NCI-H1105 (cell line): Measurements from ENCODE around the gene NACC2.

Experiments used
- DNase-seq: peaks from one replicate; lab custom pipeline; 2025; lab: John Stamatoyannopoulos, UW

NACC2 gene

DNA sequence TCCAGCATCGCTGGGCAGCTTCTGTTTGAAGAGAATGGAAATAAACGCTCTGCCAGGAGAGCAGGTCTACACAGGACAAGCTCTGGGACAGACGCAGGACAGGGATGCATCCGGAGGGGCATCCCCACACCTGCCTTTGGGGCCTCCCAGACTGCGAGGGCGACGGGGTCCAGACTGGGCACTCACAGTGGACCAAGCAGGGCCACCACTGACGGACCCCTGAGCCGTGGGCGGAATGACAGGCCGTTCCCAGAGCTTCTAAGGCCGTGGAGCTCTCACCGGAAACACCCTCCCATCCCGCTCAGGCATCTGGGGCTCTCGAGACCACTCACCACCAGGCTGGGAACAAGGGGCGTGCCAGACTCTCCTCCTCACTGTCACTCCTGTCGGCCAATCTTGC, 34.1 kb upstream of the NACC2 start:
- DNase-seq, result no peak

DNA sequence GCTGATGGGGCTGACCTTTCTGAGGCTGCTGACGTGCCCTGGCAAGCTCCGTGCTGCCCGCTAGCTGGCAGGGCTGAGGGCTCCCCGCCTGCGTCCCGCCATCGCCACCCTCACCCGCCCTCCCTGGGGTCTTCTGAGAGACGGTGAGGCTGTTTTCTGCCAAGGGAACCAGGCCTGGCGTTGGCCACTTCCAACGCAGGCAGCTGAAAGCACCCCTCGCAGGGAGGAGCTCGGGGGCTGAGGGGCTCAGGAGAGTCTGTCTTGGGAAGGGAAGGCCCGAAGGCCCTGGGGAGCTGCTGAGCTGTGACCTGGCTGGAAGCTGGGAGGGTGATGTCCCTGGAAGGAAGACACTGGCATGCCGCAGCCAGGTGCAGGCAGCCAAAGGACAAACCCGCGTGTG, 33.3 kb upstream of the NACC2 start:
- no peak for DNase-seq

DNA sequence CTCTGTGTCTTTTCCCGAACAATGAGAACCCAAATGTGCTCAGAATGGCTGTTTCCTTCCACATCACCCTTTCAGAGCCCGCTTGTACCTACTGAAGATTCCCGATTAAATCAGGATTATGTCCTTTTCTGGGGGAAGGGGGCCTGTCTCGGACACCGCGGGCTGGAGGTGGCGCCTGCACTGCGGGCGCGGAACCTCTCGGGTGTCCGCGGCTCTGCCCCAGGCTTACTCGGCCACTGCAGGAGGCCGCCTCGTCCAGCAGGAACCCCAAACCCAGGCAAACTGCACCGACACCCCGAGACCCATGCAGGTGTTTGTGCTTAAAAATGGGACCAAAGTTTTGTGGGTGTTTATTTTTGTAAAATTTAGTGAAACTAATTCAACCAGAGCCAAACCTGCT, 32.2 kb upstream of the NACC2 start:
- DNase-seq, result no peak

DNA sequence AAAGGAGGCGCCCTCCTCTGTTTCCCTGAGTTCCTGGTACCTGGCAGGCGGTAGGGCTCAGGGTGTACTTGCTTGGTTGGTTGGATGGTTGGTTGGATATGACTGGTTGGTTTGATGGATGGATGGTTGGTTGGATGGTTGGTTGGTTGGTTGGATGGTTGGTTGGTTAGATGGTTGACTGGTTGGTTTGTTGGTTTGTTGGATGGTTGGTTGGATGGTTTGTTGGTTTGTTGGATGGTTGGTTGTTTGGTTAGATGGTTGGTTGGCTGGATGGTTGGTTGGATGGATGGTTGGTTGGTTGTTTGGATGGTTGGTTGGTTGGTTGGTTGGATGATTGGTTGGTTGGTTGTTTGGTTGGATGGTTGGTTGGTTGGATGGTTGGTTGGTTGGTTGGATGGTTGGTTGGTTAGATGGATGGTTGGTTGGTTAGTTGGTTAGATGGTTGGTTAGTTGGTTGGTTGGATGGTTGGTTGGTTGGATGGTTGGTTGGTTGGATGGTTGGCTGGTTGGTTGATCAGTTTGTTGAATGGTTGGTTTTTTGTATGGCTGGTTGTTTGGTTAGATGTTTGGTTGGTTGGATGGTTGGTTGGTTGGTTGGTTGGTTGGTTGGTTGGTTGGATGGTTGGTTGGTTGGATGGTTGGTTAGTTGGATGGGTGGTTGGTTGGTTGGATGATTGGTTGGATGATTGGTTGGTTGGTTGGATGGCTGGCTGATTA, 30.0 kb upstream of the NACC2 start:
- DNase-seq, result no peak

DNA sequence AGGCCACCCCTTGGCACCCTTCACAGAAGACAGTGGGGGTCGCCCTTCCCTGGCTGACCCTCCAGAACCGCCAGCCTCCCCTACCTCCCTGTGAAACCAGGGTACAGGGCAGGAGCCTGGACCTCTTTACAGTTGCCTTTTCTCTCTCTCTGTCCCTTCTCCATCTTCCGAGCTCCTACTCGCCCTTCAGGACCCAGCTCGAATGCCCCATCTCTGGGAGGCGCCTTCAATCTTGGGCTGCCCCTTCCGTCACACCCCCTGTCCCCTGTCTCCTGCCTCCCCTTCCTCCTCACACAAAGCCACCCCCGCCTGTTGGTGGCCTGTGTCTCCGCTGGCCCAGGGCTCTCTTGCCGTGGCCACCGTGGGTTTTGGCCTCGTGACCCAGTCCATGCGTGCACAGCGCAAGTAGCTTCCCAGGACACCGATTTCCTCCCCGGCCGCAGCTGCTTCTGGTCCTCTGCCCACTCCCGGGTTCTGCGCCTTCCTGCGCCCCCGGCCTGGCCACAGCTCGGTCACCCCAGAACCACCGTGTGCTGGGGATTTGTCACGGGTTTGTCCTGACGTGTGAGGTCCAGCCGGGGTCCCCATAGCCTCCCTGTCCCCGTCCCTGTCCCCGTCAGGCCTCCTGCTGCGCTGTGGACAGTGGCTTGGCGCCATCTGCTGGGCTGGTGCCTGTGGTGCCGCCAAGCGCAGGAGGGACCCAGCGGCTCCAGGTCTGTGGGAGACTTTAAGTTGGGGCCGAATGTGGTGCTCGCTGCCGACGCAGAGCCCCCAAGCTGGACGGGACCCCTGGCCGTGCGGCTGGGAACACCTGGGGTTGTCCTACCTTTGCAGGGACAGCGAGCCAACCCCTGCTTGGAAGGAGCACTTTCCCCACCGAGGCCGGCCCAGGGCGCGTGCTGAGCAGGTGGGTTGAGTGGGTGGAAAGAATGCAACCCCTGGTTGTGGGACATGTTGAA, 27.6 kb upstream of the NACC2 start:
- DNase-seq, result peak; percentile 32

DNA sequence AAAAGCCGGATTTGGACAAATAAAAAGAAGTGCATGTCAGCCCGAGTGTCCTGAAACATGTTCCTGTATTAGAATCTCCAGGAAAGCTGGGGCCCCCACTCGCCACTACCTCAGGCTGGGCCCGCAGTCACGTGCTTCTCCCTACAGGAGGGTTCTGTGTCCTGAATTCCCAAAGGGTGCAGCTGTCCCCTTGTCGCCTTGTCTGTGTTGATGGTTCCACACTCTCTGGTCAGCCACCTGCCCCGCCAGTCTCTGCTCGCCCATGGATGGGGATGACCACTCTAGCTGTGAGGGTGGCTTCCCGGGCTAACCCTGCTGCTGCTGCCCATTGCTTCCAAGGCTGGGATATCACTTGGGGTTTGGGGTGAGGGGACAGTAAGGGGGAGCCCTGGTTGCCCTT, 26.7 kb upstream of the NACC2 start:
- DNase-seq, result no peak

DNA sequence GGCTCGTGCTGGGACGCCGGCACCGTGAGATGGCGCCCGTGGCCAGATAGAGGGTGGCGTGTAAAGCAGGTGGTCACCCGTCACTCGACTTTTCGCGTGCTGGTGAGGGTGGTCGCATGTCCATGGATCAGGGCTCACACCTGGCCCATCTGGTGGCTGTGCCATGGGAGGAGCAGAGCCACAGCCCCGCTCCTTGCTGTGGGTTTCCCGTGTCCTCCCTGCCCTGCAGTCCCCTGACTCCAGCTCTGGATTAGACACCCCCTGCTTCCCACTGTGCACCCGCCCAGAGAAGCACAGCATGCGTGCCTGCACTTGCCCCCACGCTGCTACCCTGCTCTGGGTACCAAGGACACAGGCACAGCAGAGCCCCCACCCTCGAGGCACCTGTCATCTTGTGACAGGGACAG, 25.4 kb upstream of the NACC2 start:
- no peak for DNase-seq

DNA sequence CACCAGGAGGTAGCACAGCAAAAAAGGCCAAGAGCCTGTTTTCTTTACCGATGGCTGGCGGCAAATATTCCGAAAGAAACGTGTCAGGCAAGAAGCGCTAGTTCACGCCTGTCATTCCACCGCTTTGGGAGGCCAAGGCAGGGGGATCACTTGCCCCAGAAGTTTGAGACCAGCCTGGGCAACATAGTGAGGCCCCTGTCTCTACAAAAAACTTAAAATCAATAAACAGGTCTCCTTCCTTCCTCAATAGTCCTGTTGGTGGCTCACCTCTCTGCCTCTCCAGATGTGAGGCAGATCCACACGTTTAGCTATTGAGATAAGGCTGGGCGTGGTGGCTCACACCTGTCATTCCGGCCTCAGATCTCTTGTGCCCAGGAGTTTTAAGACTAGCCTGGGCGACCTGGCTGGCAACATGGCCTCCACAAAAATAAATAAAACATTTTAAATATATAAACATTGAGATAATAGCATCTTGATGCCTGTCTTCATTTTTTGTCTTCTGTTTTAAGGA, 24.8 kb upstream of the NACC2 start:
- no peak for DNase-seq

DNA sequence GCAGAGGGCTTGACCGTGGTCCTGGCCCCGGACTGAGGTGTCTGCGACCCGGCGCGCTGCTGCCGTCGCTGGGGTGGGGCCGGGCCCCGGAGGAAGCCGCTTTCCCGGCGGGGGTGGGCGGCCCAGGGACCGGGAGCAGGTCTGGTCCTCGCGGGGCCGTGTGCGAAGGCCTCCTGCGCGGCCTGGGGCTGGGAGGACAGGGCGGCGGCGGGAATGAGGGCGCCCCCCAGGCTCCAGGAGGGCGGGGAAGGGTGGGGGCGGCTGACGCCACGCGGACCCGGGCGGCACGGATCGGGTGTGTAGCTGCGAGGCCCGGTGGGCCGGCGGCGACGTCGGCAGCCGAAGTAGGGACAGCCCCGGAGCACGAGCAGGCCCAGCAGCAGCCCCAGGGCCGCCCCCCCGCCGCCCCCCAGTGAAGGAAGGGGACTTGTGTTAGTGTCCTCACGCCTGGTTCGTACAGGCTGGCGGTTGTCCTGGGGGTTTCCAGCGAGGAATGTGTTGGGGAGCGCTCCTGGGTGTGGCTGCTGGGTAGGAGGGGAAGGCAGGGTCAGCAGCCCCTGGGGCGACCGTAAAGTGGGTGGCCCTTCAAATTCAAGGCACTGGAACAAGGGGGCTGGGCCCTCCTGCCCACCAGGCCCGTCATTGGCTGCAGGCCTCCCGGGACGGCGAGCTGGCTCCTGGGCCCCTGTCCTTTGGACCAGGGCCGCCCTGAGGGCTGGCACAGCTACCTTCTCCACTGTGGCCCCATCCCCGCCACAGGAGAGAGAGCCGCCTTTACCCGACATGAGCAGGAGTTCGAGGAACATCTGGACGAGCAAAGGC, 24.2 kb upstream of the NACC2 start:
- no peak for DNase-seq

DNA sequence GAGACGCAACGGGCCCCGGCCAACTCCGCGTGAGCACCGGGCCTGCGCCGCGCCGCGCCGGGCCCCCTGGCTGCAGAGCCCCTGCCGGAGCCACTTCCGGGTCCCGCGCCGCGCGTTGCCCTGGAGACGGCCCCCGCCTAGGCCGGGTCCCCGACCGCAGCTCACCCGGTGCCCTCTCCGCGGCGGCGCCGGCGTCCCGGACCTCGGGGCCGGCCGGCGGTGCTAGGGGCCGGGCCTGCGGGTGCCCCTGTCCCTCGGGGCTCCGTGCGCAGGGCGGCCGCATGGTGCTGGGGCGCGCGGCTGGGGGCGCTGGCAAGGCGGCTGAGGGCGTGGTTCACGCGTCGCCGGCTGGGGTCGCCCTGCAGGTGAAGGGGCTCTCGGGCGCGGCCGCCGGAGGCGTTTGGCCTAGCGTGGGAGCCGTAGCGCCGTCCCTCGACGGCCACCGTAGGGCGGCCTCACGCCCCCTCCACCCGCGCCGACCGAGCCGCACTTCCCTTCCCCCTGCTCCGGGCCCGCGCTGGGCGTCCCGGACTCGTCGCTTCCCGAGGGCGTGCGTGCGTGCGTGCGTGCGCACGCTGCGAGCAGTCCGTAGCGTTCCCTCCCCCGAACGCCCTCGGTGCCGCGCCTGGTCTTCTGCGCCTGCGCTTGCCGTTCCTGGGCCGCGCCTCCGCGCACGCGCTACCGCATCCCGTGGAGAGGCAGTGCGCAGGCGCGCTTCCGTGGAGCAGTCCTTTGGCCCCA, 23.4 kb upstream of the NACC2 start, which contains the start of gene TMEM250:
Gene TMEM250, minus strand, starts transcription at position 556 of the 741 bp plus-strand sequence. CDS start 1,975 bp downstream, outside the sequence.
- peak; percentile 91 for DNase-seq

DNA sequence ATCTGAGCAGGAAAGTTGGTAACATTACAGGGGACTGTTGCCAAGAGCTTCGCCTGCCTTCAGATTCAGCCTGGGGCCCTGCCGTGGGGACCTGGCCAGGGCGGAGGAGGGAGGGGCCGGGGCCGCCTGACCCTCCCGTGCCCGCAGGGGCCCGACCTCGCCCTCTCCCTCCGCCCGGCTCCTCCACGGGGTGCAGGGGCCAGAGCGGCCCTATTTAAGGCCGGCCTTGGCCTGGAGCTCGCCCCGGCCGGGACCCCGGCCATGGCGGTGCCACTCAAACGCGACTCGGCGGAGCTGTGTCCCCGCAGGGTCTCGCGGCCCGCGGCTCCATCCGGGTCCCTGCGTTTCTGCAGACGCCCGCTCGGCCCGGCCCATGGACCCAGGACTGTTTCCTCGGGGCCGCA, 22.8 kb upstream of the NACC2 start:
- no peak for DNase-seq

DNA sequence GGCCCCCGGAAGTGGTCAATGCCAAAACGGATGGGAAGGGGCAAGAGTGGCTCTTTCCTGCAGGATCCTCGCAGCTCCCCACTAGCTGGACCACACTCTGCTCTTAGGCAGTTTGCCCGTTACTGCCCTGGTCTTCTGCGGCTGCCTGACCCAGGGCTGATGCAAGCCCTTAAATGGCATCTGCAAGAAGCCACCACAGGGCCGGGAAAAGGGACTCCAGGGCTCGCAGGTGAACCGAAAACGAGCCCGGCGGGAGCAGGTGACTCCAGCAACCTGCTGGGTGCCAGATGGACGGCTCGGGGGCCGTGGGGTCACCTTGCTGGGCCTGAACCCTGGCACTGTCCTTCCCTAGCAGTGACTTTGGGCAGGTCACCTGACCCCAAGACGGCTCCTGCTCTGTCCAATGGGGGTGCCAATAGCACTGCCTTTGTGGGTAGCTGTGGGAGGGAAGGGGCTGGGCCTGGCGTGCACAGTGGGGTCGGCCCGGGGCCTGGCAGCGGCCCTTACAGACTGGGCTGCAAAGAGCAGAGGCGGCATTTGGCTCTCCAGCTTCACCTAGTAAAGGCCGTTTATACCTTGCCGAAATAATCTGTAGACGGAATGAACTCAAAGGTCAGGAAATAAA, 22.3 kb upstream of the NACC2 start:
- no peak for DNase-seq

DNA sequence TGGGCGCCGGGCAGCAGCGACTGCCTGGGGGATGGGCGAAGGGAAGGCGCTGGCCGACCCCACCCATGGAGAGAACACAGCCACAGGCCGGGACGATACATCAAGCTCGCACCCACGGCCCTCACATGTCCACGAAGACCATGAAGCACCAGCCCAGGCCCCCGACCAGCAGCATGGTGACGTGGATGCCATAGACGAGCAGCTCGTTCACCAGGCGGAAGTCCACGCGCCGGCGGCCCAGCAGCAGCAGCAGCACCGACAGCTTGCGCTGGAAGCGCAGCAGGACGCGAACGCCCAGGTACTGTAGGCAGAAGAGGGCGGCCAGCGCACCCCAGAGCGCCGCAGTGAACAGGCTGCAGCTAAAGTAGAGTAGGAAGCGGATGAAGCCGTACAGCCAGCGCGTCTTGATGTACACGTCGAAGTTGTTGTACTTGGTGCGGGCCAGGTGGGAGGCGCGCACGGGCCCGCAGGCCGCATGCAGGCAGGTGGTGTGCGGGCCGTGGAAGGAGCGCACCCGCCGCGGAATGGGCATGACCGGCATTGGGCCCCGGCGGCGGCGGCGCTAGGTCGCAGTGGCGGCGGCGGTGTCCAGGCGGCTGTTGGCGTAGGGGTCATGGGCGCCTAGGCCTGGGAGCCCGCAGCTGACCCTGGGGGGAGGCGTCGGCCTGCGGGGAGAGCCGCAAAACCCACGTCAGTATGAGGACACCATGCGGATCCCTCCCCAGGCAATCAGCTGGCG, 21.4 kb upstream of the NACC2 start:
- DNase-seq, result no peak

DNA sequence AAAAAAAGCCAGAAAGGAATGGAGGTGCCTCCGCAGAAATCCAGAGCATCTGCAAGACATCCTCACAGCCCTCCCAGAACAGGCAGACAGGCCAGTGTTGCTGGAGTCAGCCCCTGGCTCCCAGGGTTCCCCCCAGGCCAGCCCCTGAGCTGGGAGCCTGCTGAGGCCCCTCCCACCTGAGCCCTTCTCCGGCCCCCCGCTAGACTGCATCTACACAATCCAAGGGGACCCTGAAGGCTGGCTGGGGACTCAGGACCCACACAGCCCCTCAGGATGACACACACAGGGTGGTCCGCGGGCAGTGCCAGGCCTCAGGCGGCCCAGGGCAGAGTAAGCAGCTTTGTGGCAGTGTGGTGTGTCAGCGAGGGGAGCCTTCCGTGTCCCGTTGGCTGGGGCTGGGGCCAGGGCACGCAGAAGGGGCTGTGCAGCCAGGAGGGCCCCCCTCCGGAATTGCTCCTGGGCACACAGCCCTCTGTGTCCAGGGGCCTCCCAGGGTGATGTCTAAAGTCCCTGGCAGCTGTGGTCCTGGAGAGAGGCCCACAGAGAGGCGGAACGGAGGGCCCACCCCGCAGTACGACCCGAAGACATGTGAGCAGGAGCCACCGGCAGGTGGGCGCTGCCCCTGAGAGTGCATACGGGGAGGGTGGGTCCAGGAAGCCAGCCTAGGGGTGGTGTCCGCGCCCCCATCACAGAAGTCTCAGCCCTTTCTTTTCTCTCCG, 20.7 kb upstream of the NACC2 start:
- no peak for DNase-seq

DNA sequence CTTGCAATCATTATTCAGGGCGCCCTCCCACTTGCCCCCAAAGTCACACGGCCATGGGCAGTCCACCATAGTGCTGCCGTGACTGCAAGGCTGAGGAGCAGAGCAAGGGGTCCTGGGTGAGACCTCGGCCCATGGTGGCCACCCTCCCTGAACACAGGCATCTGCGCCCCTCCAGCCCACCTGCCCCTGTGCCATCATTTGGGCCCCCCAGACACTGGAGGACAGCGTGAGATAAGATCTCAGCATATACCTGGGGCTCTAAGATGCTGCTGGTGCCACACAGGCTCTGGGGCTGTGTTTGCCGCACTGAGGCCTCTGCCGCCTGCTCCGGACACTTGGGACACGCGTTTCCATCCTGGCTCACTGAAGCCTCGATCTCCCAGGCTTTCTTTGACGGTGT, 20.1 kb upstream of the NACC2 start:
- DNase-seq, result no peak

DNA sequence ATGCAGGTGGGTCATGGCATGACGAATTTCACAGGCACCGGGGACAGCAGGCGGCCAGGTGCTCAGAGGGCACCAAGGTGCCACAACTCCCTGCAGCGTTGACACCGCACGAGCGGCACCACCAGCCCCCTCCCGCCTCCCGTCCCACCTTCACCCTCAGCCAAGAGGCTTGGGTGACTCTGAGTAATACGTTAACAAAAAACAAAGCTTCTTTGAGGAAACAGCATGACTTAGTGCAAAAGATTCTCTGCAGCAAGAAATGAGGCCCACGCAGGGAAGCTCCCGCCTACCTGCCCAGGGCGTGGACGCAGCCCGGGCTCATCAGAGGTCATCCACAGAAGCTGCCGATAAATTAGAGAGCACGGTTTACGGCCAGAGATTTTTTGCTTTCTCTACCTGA, 19.5 kb upstream of the NACC2 start:
- DNase-seq, result no peak

DNA sequence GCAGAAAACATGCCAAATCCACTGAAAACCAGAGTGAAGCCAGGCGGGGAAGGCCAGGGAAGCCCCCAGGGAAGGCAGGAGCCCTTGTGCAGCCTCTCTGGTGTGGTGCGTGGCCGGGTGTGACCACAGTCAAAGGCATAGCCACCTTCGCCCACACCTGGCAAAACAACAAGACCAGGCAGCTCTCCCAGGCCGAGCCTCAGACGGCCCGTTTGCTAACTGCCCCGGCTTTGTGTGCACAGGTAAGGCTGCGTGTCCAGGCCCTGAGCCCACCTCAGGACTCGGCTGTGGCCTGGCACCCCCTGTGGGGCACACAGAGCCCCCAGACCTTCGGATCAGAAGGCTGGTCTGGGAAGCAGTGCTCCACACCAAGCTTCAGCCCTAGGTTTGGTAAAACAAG, 17.5 kb upstream of the NACC2 start:
- DNase-seq, result no peak

DNA sequence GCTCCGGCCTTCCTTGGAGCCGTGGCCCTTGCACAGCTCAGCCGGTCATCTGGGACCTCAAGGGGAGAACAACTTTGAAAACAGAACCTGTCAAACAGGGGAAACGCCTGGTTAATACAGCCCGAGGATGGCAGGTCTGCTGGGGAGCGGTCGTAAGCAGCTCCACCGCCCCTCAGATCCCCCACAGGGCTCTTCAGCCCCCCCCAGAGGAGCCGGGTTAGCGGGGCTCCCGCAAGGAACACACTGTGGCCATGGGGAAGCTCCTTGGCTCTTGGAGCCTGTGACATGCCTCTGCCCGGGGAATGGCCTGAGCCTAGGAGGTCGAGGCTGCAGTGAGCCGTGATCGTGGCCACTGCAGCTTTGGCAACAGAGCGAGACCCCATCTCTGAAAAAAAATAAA, 16.8 kb upstream of the NACC2 start:
- DNase-seq, result no peak

DNA sequence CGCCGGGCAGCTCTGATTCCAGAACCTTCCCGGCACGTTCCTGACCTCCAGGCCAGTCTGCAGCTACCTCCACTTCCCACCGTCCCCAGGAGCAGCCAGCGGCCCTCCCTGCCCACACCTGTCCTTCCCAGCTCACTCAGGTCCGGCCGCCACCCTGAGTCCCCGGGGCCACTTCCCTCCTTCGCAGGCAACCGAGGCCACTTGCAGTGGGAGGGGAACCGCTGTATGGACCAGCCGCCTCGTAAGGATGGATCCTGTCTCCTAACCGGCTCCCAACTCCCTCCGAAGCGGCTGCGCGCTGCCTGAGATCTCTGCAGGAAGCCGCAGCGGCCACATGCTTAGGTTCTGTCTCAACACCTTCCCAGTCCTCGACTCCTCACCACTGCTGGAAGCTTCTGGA, 16.1 kb upstream of the NACC2 start:
- no peak for DNase-seq
